Measurements from ENCODE around the gene ELL. TPM values are rescaled to one million over a fixed set of nuclear protein-coding genes. Genes with fewer than 3 reads are reported as not detected.

Gene ELL
- polyA plus RNA-seq, 3 donors = 12.2 to 35.3 (median 12.6) TPM

DNA sequence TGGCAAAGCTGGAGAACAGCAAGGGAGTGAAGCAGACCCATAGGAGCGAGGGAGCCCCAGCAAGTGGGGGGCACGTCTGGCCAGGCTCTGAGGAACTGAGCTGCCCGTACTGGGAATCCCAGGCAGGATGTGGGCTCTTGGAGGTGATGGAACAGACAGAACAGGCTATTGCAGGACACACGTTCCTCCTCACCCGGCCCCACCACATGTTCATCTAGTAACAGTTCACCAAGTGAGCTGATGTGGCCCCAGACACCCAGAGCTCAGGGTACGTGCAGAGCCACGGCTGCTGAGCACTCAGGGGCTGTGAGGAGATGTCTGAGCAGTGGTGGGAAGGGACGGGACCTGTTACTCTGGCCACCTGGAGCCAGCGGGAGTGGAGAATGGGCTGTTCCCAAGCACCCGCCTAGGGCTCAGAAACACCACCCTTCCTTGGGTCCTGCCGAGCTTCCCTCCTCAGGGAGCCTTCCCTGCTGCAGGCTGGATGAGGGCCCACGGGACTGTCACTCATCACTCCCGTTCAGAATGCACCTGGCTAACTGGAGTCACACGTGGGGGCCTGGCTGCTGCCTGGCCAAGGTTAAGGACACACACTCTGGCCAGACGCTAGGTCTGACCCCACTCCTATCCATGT, 18.4 kb downstream of the ELL start:
- H3K36me3 ChIP-seq (replicated peaks in 1 of 2; ENCODE audit: control insufficient read depth in 1 of 2, insufficient read depth in 2 of 2, low read length in 2 of 2) = peaks cover 4 to 20% of the 10 kb centered on the region in 2 donors
- H3K27me3 ChIP-seq (ENCODE audit: control insufficient read depth in 2 of 2, insufficient read depth in 2 of 2, low read length in 2 of 2) = no peaks in the 10 kb centered on the region
- H3K79me2 ChIP-seq (ENCODE audit: insufficient read depth, low read length) = peaks cover 92% of the 10 kb centered on the region
- Mint-ChIP-seq H3K27ac (peak overlapping the region; percentile 96 to 99 (median 98)), H3K9me3 (no peaks in the 10 kb centered on the region), H3K4me1 (peaks cover 98% of the 10 kb centered on the region), H3K36me3 (peaks cover 36 to 39% of the 10 kb centered on the region in 2 donors), H3K27me3 (ENCODE audit: low read depth in 3 of 3) (peaks cover 0 to 3% (median 2%) of the 10 kb centered on the region in 3 donors), H3K4me3 (peak overlapping the region; percentile 58 to 87)
- peaks cover 97% of the 10 kb centered on the region for H4K20me1 ChIP-seq (ENCODE audit: insufficient read depth, low read length)
- no peak overlapping the region for H2AFZ ChIP-seq (ENCODE audit: insufficient read depth, low read depth, low read length, poor library complexity, severe bottlenecking)
- DNase-seq = peak in 2 of 3 donors; percentile 37 to 65
- TF ChIP-seq, protein P1, sequence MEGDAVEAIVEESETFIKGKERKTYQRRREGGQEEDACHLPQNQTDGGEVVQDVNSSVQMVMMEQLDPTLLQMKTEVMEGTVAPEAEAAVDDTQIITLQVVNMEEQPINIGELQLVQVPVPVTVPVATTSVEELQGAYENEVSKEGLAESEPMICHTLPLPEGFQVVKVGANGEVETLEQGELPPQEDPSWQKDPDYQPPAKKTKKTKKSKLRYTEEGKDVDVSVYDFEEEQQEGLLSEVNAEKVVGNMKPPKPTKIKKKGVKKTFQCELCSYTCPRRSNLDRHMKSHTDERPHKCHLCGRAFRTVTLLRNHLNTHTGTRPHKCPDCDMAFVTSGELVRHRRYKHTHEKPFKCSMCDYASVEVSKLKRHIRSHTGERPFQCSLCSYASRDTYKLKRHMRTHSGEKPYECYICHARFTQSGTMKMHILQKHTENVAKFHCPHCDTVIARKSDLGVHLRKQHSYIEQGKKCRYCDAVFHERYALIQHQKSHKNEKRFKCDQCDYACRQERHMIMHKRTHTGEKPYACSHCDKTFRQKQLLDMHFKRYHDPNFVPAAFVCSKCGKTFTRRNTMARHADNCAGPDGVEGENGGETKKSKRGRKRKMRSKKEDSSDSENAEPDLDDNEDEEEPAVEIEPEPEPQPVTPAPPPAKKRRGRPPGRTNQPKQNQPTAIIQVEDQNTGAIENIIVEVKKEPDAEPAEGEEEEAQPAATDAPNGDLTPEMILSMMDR (IDR thresholded peaks at IDR 0.05) = no peak
- peak overlapping the region; percentile 68 for H3K4me2 ChIP-seq (replicated peaks; ENCODE audit: extremely low read depth, low read length, poor library complexity, severe bottlenecking)
- H3K27ac ChIP-seq (ENCODE audit: low read depth in 1 of 2, low read length in 2 of 2) = peak overlapping the region; percentile 95 to 96
- H3K9me3 ChIP-seq (replicated peaks in 1 of 2; ENCODE audit: control insufficient read depth in 1 of 2, insufficient read depth in 1 of 2, low read length in 2 of 2) = no peaks in the 10 kb centered on the region
- peak overlapping the region; percentile 68 for H3K9ac ChIP-seq (ENCODE audit: insufficient read depth, low read length, poor library complexity, severe bottlenecking)
- 63% methylated on average over 12 of the region's 15 CpGs for WGBS (ENCODE audit: insufficient coverage)
- intact Hi-C loops (cut with micrococcal nuclease) = loop anchor here in 1 of 2 donors (2.0 kb wide), 1 partner anchor 17 kb away; no protein-coding TSS in a partner anchor
- H3K4me1 ChIP-seq (ENCODE audit: control insufficient read depth in 1 of 2, insufficient read depth in 2 of 2, low read length in 2 of 2) = peaks cover 97 to 100% of the 10 kb centered on the region in 2 donors
- peak overlapping the region in 1 of 3 experiments; percentile 61 for H3K4me3 ChIP-seq (replicated peaks in 1 of 3; ENCODE audit: low read depth in 2 of 3, low read length in 3 of 3)

DNA sequence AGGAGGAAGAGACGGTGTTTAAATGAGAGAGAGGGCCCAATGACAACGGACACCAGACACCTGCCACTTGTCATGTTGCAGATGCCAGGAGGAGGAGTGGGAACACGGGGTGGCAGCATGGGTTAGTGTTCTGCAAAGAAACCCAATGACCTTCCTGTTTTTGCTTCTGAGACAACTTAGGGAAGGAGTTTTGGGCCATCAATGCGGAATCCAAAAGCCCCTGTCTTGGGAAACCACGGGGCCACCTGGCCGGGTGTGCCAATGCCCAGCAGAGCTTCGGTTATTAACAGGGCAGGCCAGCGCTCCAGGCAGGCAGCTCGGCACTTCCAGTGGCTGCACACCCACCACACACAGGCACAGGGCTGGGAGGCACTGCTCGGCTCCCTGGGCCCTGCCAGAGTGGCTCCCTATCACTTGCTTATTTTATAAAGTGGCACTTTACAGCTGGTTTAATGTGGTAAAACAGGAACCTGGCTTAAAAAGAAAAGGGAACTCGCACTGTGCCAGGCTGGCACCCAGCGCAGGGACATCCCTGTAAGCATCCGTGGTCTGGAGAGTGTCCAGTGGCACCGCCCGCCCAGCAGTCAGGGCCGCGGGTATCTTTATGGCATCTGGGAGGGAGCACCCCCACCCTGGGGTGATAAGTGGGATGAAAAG, 19.1 kb downstream of the ELL start:
- peak; percentile 82 to 92 (median 90) for DNase-seq
- H3K4me3 ChIP-seq (replicated peaks in 1 of 3; ENCODE audit: low read depth in 2 of 3, low read length in 3 of 3) = peak overlapping the region in 1 of 3 experiments; percentile 61
- 0% methylated on average over 15 of the region's 17 CpGs for WGBS (ENCODE audit: insufficient coverage)
- Mint-ChIP-seq H3K27me3 (ENCODE audit: low read depth in 3 of 3) (peaks cover 0 to 3% (median 2%) of the 10 kb centered on the region in 3 donors), H3K4me3 (peak overlapping the region; percentile 66 to 87), H3K4me1 (peaks cover 100% of the 10 kb centered on the region), H3K36me3 (peaks cover 36% of the 10 kb centered on the region in 2 donors), H3K9me3 (no peaks in the 10 kb centered on the region), H3K27ac (peak overlapping the region; percentile 96 to 99 (median 98))
- H3K27ac ChIP-seq (ENCODE audit: low read depth in 1 of 2, low read length in 2 of 2) = peak overlapping the region; percentile 95 to 96
- TF ChIP-seq, protein P1 (IDR thresholded peaks at IDR 0.05) = no peak
- intact Hi-C loops (cut with micrococcal nuclease) = loop anchor here in 1 of 2 donors (2.0 kb wide), 1 partner anchor 18 kb away; no protein-coding TSS in a partner anchor
- H3K36me3 ChIP-seq (replicated peaks in 1 of 2; ENCODE audit: control insufficient read depth in 1 of 2, insufficient read depth in 2 of 2, low read length in 2 of 2) = peaks cover 2 to 17% of the 10 kb centered on the region in 2 donors
- H2AFZ ChIP-seq (ENCODE audit: insufficient read depth, low read depth, low read length, poor library complexity, severe bottlenecking) = no peak overlapping the region
- H3K4me2 ChIP-seq (replicated peaks; ENCODE audit: extremely low read depth, low read length, poor library complexity, severe bottlenecking) = peak overlapping the region; percentile 68
- peaks cover 92% of the 10 kb centered on the region for H3K79me2 ChIP-seq (ENCODE audit: insufficient read depth, low read length)
- H3K4me1 ChIP-seq (ENCODE audit: control insufficient read depth in 1 of 2, insufficient read depth in 2 of 2, low read length in 2 of 2) = peaks cover 94 to 100% of the 10 kb centered on the region in 2 donors
- H3K9ac ChIP-seq (ENCODE audit: insufficient read depth, low read length, poor library complexity, severe bottlenecking) = peak overlapping the region; percentile 68
- no peaks in the 10 kb centered on the region for H3K27me3 ChIP-seq (ENCODE audit: control insufficient read depth in 2 of 2, insufficient read depth in 2 of 2, low read length in 2 of 2)
- H3K9me3 ChIP-seq (replicated peaks in 1 of 2; ENCODE audit: control insufficient read depth in 1 of 2, insufficient read depth in 1 of 2, low read length in 2 of 2) = no peaks in the 10 kb centered on the region
- peaks cover 97% of the 10 kb centered on the region for H4K20me1 ChIP-seq (ENCODE audit: insufficient read depth, low read length)

All from CD14-positive monocyte (primary cell).